ENCODE data around the gene TRAPPC2B.

GRCh38 chr19:57382806-57383488 is 19.6 kb downstream of the TRAPPC2B start:
- no peak for TF ChIP-seq CTCF (IDR thresholded peaks at IDR 0.05)
- no peak for TF ChIP-seq EZH2 (IDR thresholded peaks at IDR 0.05)
- TF ChIP-seq EZH2phosphoT487 (IDR thresholded peaks at IDR 0.05), result no peak

Measured in neural progenitor cell (in vitro differentiated cells).